GM23248 (cell line): Measurements from ENCODE around the gene NOTCH2. TPM values are rescaled to one million over a fixed set of nuclear protein-coding genes. Genes with fewer than 3 reads are reported as not detected.

Experiments
- DNase-seq: peaks from one replicate; pipeline ENCODE4 v3.0.0-alpha.2; 2015
- H2AFZ ChIP-seq: fragments of 200-600 bp; sonication (generic); 2 replicates; pipeline ENCODE4 v1.6.1; 2016; ENCODE audit warnings: antibody characterized with exemption
- H3F3A ChIP-seq: fragments of 200-600 bp; sonication (generic); 2 replicates; pipeline ENCODE4 v1.6.1; 2016; ENCODE audit warnings: mild to moderate bottlenecking, antibody characterized with exemption, mixed run types; ENCODE audit not compliant: insufficient read depth
- H3K27ac ChIP-seq: fragments of 200-600 bp; sonication (generic); 2 replicates; pipeline ENCODE4 v1.5.1; 2016; ENCODE audit warnings: mild to moderate bottlenecking
- H3K27me3 ChIP-seq: fragments of 200-600 bp; sonication (generic); replicated peaks from 2 replicates; pipeline ENCODE4 v1.6.1; 2016; ENCODE audit warnings: mild to moderate bottlenecking; ENCODE audit not compliant: insufficient read depth
- H3K36me3 ChIP-seq: fragments of 200-600 bp; sonication (generic); 2 replicates; pipeline ENCODE4 v1.6.1; 2016; ENCODE audit warnings: low read depth, mild to moderate bottlenecking
- H3K4me1 ChIP-seq: fragments of 200-600 bp; sonication (generic); 2 replicates; pipeline ENCODE4 v1.6.1; 2016; ENCODE audit warnings: mild to moderate bottlenecking; ENCODE audit not compliant: insufficient read depth
- H3K4me2 ChIP-seq: fragments of 200-600 bp; sonication (generic); one replicate; pipeline ENCODE4 v1.6.1; 2016; ENCODE audit warnings: mild to moderate bottlenecking; ENCODE audit not compliant: unreplicated experiment
- H3K4me3 ChIP-seq: fragments of 200-600 bp; sonication (generic); 2 replicates; pipeline ENCODE4 v1.5.1; 2016; ENCODE audit warnings: mild to moderate bottlenecking
- H3K79me2 ChIP-seq: fragments of 200-600 bp; sonication (generic); 2 replicates; pipeline ENCODE4 v1.6.1; 2016; ENCODE audit warnings: mild to moderate bottlenecking; ENCODE audit not compliant: insufficient read depth
- H3K9ac ChIP-seq: fragments of 200-600 bp; sonication (generic); 2 replicates; pipeline ENCODE4 v1.6.1; 2016; ENCODE audit warnings: mild to moderate bottlenecking
- H3K9me2 ChIP-seq: fragments of 200-600 bp; sonication (generic); 2 replicates; pipeline ENCODE4 v1.6.1; 2016; ENCODE audit warnings: mixed run types, mild to moderate bottlenecking, moderate library complexity; ENCODE audit not compliant: insufficient read depth
- H3K9me3 ChIP-seq: fragments of 200-600 bp; sonication (generic); one replicate; pipeline ENCODE4 v1.6.1; 2017; ENCODE audit warnings: low read depth
- H4K20me1 ChIP-seq: fragments of 200-600 bp; sonication (generic); 2 replicates; pipeline ENCODE4 v1.6.0; 2016; ENCODE audit not compliant: insufficient read depth
- EZH2 ChIP-seq: fragments of 200-600 bp; sonication (generic); IDR thresholded peaks from 2 replicates; pipeline ENCODE4 v1.6.1; 2018; ENCODE audit warnings: antibody characterized with exemption, mild to moderate bottlenecking; ENCODE audit not compliant: insufficient read depth, poor library complexity, severe bottlenecking
- EZH2phosphoT487 ChIP-seq: fragments of 200-600 bp; sonication (generic); IDR thresholded peaks from 2 replicates; pipeline ENCODE4 v1.6.1; 2018; ENCODE audit warnings: antibody characterized with exemption, moderate library complexity, mild to moderate bottlenecking, low read depth; ENCODE audit not compliant: insufficient read depth
- WGBS, 2 experiments: methylation state at CpG; one replicate each; pipeline ENCODE4 v1.1.6; 2015 to 2017; ENCODE audit warnings: low lambda C conversion rate in 2 of 2, low coverage in 1 of 2; ENCODE audit errors: missing lambda C conversion rate in 2 of 2; 5-methylcytosine and 5-hydroxymethylcytosine counted together
- in situ Hi-C: fragments of 300-500 bp; cut with MboI; formaldehyde crosslinking; loops from 2 replicates; pipeline ENCODE4 v1.15.0; 2020
- polyA plus RNA-seq: library from polyadenylated mRNA; unstranded; fragments of >200 nt; fragmentation: Nextera tagmentation; extraction: Ambion mirVana; gene quantifications from 2 replicates; pipeline ENCODE4 v1.2.1, GENCODE V29; 2016
- total RNA-seq: library from RNA; depleted of rRNA; stranded (reverse); fragments of >200 nt; shearing (Covaris generic); gene quantifications from 2 replicates; pipeline ENCODE4 v1.2.3, GENCODE V29; 2014

The NOTCH2 gene
- total and polyA plus RNA-seq, 2 experiments from 2014 or later = 45.2 to 136 TPM

DNA sequence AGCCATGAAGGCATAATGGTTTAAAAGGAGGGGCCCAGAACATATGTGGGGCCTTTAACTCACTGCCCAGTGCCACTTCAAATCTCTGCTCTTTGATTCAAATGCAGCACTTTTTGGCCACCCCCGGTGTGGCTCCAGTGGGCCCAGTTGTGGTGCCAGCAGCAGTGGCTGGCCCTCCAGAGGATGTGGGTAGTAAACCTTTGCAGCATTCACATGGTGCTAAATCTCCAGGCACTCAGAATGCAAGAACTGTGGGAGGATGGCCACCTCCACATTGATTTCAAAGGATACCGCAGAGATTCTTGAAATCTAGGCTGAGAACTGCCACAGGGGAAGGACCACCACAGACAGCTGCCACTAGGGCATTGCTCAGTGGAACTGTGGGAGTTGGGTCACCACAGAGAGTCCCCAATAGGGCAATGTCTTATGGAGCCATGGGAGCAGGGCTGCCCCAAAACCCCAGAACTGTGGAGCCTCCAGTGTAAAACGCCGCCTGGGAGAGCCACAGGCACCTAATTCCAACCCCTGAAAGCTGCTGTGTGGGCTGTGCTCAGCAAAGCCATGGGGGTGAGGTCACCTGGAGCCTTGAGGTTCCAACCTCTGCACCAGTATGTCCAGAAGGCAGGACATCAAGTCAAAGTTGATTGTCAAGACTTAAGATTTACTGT is 166.6 kb downstream of the NOTCH2 start:
- no peak overlapping the region for H3K4me3 ChIP-seq
- no peaks in the 10 kb centered on the region for H3K36me3 ChIP-seq
- H3F3A ChIP-seq = no peaks in the 10 kb centered on the region; the same call in 1 of the 2 replicates
- no peak overlapping the region for H3K27ac ChIP-seq
- in situ Hi-C loops = no loop called here
- H3K9me2 ChIP-seq = no peaks in the 10 kb centered on the region
- WGBS, 2 experiments = 96 to 100% methylated on average over 4 of the region's 4 CpGs
- no peaks in the 10 kb centered on the region for H3K9me3 ChIP-seq
- H3K9ac ChIP-seq = no peak overlapping the region
- H3K4me1 ChIP-seq = no peaks in the 10 kb centered on the region; the same call in 1 of the 2 replicates
- H3K27me3 ChIP-seq = no peaks in the 10 kb centered on the region
- no peak for TF ChIP-seq EZH2
- no peak for TF ChIP-seq EZH2phosphoT487
- H4K20me1 ChIP-seq = no peaks in the 10 kb centered on the region
- no peak for DNase-seq
- H3K4me2 ChIP-seq = no peak overlapping the region
- H2AFZ ChIP-seq = no peak overlapping the region
- no peaks in the 10 kb centered on the region for H3K79me2 ChIP-seq

DNA sequence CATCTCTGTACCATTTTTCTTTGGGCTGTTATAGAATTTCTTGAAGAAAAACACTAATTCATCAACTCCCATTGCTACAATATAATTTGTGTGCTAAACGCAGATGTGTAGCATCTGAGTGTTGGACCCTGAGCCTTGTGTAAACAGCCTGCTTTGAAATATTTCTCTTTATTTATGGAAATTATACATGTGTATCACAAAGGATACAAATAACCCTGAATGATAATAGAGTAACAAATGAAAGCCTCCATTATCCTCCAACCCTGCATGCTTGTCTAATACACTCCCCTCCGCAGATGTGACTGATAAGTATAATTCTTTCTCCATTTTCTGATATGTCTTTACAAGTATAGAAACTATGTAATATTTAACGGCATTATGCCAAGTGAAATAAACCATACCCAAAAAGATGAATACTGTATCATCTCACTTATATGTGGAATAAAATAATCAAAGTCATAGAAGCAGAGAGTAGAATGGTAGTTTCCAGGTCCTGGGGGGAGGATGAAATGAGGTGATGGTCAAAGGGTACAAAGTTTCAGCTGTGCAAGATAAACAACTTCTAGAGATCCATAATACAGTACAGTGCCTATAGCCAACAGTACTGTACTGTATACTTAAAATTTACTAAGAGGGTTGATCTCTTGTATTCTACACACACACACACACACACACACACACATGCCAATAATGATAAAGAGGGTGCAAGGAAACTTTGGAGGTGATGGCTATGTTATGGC is 170.3 kb downstream of the NOTCH2 start:
- no peaks in the 10 kb centered on the region for H4K20me1 ChIP-seq
- DNase-seq = no peak
- no peak overlapping the region for H3K27ac ChIP-seq
- no peaks in the 10 kb centered on the region; the same call in 1 of the 2 replicates for H3F3A ChIP-seq
- H3K4me3 ChIP-seq = no peak overlapping the region
- H3K36me3 ChIP-seq = no peaks in the 10 kb centered on the region
- no peaks in the 10 kb centered on the region; the same call in 1 of the 2 replicates for H3K4me1 ChIP-seq
- no peaks in the 10 kb centered on the region for H3K9me2 ChIP-seq
- H3K79me2 ChIP-seq = no peaks in the 10 kb centered on the region
- TF ChIP-seq EZH2 = no peak
- no peak for TF ChIP-seq EZH2phosphoT487
- in situ Hi-C loops = no loop called here
- H3K9ac ChIP-seq = no peak overlapping the region
- no peaks in the 10 kb centered on the region for H3K9me3 ChIP-seq
- H3K27me3 ChIP-seq = no peaks in the 10 kb centered on the region; the same call in 1 of the 2 replicates
- 85 to 93% methylated on average over 3 of the region's 3 CpGs for WGBS, 2 experiments
- H3K4me2 ChIP-seq = no peak overlapping the region
- no peak overlapping the region for H2AFZ ChIP-seq

DNA sequence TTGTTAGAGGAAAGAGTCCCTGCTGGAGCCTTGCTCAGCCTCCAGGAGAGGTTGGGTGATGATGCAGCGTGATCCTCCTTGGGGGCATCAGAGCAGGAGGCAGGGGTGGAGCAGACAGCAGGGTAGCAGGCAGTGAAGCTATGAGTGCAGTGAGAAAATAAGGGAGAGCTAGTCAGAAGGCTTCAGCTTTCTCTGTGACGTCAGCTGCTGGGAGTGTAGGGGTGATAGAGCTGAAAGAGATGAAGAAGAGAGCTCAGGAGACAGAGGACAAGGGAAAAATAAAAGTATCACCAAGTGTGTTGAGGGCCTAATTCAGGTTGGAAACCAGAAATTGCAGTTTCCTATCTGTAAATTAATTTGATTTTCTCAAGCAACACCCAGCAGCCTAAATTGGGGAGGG is 170.9 kb downstream of the NOTCH2 start:
- Histone ChIP-seq H3F3A (no peaks in the 10 kb centered on the region; the same call in 1 of the 2 replicates), H3K9ac (no peak overlapping the region), H3K27me3 (no peaks in the 10 kb centered on the region; the same call in 1 of the 2 replicates), H3K4me1 (no peaks in the 10 kb centered on the region; the same call in 1 of the 2 replicates), H3K27ac (no peak overlapping the region), H3K36me3 (no peaks in the 10 kb centered on the region), H2AFZ (no peak overlapping the region), H3K79me2 (no peaks in the 10 kb centered on the region), H3K4me3 (no peak overlapping the region), H3K4me2 (no peak overlapping the region), H3K9me2 (no peaks in the 10 kb centered on the region), H3K9me3 (no peaks in the 10 kb centered on the region), H4K20me1 (no peaks in the 10 kb centered on the region)
- WGBS, 2 experiments = 55% methylated on average over 2 of the region's 2 CpGs
- DNase-seq = no peak
- TF ChIP-seq EZH2 (no peak), EZH2phosphoT487 (no peak)
- in situ Hi-C loops = no loop called here

- Histone ChIP-seq H3K27ac (no peak within 1 kb of the TSS), H3K9ac (no peak within 1 kb of the TSS), H3F3A (no peaks in the 10 kb centered on the region), H3K9me2 (no peaks in the 10 kb centered on the region), H2AFZ (no peak within 1 kb of the TSS), H3K4me1 (no peaks in the 10 kb centered on the region), H3K9me3 (no peaks in the 10 kb centered on the region), H3K79me2 (no peaks in the 10 kb centered on the region), H3K4me3 (no peak within 1 kb of the TSS), H4K20me1 (no peaks in the 10 kb centered on the region), H3K4me2 (no peak within 1 kb of the TSS), H3K36me3 (no peaks in the 10 kb centered on the region), H3K27me3 (no peaks in the 10 kb centered on the region; the same call in 1 of the 2 replicates)
- in situ Hi-C loops = no loop called here
- DNase-seq = no peak
- no peak for TF ChIP-seq EZH2
- no peak for TF ChIP-seq EZH2phosphoT487
- 41 to 45% methylated on average over 24 of the region's 24 CpGs for WGBS, 2 experiments
Measured at GRCh38 chr1:119896303-119896702, 173.2 kb downstream of the NOTCH2 start, which contains the start of gene ADAM30. Gene ADAM30 (minus strand): TSS chr1:119896515. CDS start chr1:119896336, 179 bp downstream.
